ENCODE data around the gene MVD.

Gene MVD

DNA sequence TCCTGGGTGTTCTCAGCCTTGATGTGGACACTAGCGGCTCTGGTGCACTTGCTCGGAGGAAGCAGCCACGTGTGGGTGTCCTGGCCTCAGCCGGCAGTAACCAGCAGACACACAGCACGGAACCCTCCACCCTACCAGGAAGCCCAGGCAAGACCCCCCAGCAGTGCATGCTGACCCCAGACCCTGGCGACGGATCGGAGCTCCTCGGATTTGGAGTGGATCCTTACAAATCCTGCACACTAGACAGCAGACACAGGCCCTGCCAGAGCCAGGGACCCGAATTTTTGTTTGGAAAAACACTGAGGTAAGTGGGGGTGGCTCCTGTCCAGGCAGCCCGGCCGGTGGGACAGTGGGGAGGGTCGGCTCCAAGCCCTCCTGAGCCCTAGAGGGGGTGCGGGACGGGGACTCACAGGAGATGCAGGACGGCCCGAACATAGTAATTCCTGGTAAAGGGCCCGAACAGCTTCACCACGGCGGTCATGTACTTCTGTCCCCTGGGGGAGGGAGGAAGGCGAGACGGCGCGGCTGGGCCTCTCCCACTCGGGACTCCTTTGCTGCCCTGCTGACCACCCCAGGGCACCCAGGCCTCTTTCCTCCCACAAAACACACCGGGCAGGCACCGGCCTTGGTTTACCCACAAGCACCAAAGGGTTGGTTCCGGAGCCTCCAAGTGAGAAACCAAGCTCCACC lies 16.4 kb downstream of the MVD start:
- no peak for FAIRE-seq
- DNase-seq (ENCODE audit: insufficient read length, low spot score) = no peak

DNA sequence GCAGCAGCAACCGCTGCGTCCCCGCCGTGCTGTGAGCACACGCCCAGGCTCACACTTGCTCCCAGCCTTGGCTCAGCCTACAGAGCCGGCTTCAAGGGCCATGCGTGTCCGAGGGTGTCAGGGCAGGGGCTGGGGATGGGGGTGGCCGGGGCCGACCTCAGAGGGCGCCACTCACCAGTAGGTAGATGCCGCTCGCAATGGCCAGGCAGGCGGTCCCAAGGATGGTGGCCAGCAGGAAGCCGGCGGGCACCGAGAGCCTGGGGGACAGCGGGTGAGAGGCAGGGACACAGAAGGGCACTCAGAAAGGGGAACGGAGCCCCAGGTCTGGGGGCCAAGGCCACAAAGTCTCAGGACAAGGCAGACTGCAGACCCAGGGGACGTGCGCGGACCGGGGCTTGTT lies 16.9 kb downstream of the MVD start:
- FAIRE-seq (no peak), DNase-seq (ENCODE audit: insufficient read length, low spot score) (no peak)

DNA sequence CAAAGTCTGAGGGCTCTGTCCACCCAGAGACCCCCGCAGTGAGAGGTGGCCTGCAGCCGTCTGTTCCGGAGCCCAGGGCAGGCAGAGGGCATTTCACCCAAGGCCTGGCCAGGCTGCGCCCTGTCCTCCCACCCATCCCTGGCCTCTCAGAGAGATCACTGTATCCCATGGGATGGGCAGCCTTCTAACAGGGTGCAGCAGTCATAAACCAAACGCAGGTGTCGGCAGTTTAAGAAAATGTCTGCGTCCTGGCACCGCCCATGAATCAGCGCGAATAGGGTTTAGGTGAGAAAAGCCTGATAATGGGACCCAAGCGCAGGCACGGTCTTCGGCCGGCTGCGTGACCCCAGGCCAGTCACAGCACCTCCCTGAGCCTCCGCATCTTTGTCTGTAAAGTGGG lies 17.4 kb downstream of the MVD start:
- DNase-seq (ENCODE audit: insufficient read length, low spot score) (no peak), FAIRE-seq (no peak)

- DNase-seq (ENCODE audit: insufficient read length, low spot score) (no peak), FAIRE-seq (no peak)
Measured at GRCh38 chr16:88643644-88643932, 19.3 kb downstream of the MVD start.

GRCh38 chr16:88642881-88643643 lies 19.8 kb downstream of the MVD start:
- DNase-seq (ENCODE audit: insufficient read length, low spot score) = no peak
- no peak for FAIRE-seq

DNA sequence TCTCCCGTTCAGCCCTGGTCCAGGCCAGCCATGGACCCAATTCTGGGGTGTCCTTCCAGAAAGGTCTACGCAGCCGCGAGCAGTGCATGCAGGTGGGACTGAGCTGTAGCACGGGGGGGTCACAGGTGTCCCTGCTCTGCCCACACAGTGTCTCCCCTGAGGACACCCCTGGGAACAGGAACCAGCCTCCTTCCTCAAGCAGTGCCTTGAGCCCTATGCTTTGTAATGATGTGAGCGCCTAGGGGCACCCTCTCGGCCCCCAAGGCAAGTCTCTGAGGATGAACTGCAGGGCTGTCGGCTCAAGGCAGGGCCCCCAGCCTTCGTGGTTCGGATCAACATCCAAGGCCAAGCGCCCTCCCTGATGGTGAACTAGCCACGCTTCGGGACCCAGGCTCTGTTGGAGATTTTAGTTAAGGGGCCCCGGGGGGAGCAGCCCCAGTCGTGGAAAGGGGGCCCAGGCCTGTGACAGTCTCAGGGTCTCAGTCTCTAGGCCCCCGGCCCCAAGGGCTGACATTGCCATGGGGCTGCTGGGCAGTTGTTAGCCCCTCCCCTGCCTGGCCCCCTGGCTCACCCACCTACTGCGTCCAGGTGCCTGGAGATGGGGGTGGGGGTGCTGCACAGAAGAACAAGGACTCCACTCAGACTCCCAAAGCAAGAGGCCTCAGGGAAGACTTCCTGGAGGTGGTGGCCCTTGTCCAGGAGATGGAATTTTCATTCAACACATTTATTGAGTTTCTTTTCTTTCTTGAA lies 22.2 kb downstream of the MVD start:
- FAIRE-seq (no peak), DNase-seq (ENCODE audit: insufficient read length, low spot score) (no peak)

- DNase-seq (ENCODE audit: insufficient read length, low spot score) (no peak), FAIRE-seq (no peak)
Measured at GRCh38 chr16:88640039-88640495, 22.8 kb downstream of the MVD start.

DNA sequence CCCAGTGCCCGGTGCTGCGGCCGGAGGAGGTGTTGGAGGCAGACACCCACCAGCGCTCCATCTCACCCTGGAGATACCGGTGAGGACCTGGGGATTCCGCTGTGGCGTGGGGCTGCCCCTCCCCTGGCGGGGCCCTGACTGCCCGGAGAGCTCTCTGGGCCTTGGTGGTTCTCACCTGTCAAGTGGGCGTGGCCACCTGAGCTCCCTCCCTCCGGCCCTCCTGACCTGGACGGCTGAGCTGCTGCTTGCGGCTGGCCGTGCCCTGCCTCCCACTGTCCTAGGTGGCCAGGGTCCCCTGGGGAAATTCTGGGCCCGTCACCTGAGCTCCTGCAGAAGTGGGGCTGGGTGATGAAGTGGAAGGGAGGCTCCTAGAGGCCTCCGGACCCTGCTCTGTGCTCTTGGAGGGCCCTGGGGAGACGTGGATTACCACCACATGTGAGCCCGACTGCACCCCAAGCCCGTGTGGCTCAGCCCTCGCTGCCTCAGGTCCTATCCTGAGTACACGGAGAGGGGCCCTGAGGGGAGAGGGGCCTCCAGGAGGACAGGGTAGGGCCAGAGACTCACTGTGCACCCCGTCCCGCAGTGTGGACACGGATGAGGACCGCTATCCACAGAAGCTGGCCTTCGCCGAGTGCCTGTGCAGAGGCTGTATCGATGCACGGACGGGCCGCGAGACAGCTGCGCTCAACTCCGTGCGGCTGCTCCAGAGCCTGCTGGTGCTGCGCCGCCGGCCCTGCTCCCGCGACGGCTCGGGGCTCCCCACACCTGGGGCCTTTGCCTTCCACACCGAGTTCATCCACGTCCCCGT lies 23.5 kb downstream of the MVD start:
- no peak for FAIRE-seq
- no peak for DNase-seq (ENCODE audit: insufficient read length, low spot score)

DNA sequence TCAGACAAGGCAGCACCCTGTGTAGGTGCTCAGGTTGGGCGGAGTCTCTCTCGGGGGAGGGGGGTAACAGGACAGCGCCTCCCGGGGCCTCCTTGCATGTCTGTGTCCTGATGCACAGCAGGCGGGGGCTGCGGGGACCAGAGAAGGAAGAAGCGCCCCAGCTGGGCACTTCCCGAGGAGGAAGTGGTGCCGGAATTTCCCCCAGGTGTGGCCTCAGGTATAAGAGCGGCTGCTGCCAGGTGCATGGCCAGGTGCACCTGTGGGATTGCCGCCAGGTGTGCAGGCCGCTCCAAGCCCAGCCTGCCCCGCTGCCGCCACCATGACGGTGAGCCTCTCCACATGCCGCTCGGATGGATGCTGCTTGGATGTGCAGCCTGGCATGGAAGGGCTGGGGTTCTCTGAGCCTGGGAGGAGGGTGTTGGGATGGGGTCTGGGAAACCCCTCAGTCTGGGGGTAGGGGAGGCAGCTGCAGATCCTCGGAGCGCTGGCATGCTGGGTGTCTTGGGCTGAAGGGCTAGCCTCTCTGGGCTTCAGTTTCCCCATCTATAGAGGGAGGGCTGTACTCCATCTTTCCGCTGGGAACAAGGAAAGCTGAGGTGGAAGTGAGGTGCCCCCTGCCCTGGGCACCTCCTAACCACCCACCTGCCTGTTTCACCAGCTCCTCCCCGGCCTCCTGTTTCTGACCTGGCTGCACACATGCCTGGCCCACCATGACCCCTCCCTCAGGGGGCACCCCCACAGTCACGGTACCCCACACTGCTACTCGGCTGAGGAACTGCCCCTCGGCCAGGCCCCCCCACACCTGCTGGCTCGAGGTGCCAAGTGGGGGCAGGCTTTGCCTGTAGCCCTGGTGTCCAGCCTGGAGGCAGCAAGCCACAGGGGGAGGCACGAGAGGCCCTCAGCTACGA lies 24.3 kb downstream of the MVD start, which contains the start of gene IL17C:
IL17C (plus strand) TSS at position 250 of the 908 bp plus-strand sequence; CDS start at position 320, 70 bp downstream.
- no peak for FAIRE-seq
- no peak for DNase-seq (ENCODE audit: insufficient read length, low spot score)

DNA sequence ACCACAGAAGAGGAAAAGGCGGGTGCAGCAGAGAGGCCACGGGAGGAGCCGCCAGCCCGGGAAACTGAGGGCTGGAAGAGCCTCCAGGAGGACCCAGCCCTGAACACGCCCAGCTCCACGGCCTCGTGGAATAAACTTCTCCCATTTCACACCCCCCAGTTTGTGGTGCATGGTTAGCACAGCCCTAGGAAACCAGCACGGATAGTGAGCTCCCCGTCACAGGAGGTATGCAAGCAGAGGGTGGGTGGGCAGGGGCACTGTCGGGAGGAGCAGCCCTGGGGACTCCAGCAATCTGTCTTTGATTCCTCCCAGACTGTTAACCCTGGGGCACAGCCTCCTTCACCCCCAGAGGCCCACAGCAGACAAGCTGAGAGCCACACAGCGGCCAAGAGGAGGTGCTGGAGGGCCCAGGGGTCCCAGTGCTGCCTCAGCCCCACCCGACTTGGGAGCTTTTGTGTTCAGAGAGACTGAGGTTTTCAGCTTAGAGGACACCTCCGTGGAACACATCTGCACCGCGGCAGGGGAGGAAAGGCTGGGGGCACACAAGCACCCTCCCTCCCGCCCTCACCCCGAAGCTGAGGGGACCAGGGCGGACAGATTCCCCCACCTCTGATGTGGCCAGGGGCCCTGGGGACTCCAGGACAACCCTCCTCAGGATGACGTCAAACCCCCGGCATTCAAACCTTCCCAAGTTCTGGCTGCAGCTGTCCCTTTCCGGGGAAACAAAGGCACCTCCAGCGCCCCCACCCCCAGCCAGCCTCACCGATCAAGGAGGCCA lies 26.2 kb downstream of the MVD start:
- no peak for FAIRE-seq
- DNase-seq (ENCODE audit: insufficient read length, low spot score) = no peak

GRCh38 chr16:88635671-88636319 lies 27.1 kb downstream of the MVD start:
- no peak for FAIRE-seq
- no peak for DNase-seq (ENCODE audit: insufficient read length, low spot score)

DNA sequence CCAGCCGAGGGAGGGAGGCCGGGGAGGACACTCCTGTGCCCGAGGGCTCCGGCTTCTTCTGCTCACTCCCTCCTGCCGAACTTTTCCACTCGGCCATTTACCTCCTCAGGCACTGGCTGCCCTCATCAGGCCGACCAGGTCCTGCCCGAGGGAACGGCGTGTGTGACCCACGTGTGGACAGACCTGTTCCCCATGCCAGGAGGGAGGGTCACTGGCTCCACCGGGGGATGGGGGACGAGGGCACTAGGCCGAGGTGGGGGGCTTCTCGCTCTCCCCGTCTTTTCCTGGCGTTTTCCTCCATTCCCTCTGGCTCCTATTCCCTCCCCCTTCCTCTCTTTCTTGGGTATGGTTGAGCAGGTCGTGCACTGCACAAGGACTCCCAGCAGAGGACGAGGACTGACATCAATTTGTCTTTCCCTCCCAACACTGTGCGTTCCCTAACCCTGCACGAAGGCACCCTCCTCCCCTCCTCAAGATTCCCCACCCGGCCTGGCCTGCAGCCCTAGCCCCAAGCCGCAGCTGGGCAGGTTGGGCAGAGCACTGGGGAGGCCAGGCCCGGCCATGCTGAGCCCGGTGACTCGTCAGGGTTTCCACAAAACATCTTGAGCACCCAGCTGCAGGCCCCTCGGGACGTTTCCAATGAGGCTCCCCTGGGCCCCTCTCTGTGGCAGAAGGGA lies 27.8 kb downstream of the MVD start:
- DNase-seq (ENCODE audit: insufficient read length, low spot score) (no peak), FAIRE-seq (peak; percentile 72)

- FAIRE-seq = peak; percentile 80
Measured at GRCh38 chr16:88634141-88634993, 28.5 kb downstream of the MVD start.

GRCh38 chr16:88633684-88634140 lies 29.2 kb downstream of the MVD start:
- FAIRE-seq (peak; percentile 77), DNase-seq (ENCODE audit: insufficient read length, low spot score) (peak; percentile 85)

More at GRCh38 chr16:88634141-88634993, 28.5 kb downstream of the MVD start:
- DNase-seq (ENCODE audit: insufficient read length, low spot score) = peak; percentile 79

- DNase-seq (ENCODE audit: insufficient read length, low spot score) (no peak), FAIRE-seq (no peak)
Measured at GRCh38 chr16:88632587-88632930, 30.3 kb downstream of the MVD start.

GRCh38 chr16:88631920-88632586 lies 30.8 kb downstream of the MVD start:
- DNase-seq (ENCODE audit: insufficient read length, low spot score) = no peak
- FAIRE-seq = no peak

Measured in GM19239 (cell line).